Osteoblast (primary cell): Measurements from ENCODE around the gene SLC49A3. TPM values are rescaled to one million over a fixed set of nuclear protein-coding genes. Genes with fewer than 3 reads are reported as not detected.

Experiments used
- DNase-seq: peaks from one replicate; pipeline ENCODE4 v3.0.0; 2011; ENCODE audit warnings: low spot score, mixed read lengths; ENCODE audit not compliant: insufficient read length; ENCODE audit errors: missing footprints
- H2AFZ ChIP-seq: 2 replicates; pipeline ENCODE4 v1.6.0; 2011; ENCODE audit warnings: mild to moderate bottlenecking, low read length
- H3K27ac ChIP-seq: 2 replicates; pipeline ENCODE4 v1.5.1; 2011; ENCODE audit warnings: mild to moderate bottlenecking, low read depth, low read length, moderate library complexity
- H3K27me3 ChIP-seq: 2 replicates; pipeline ENCODE4 v1.6.0; 2012; ENCODE audit warnings: mild to moderate bottlenecking, control low read depth, inconsistent platforms, low read length, moderate library complexity; ENCODE audit not compliant: insufficient read depth
- H3K36me3 ChIP-seq: 2 replicates; pipeline ENCODE4 v1.5.1; 2011; ENCODE audit warnings: mild to moderate bottlenecking, low read length, control low read depth, moderate library complexity; ENCODE audit not compliant: insufficient read depth
- H3K4me1 ChIP-seq: 2 replicates; pipeline ENCODE4 v1.5.1; 2011; ENCODE audit warnings: mild to moderate bottlenecking, low read length, control low read depth, moderate library complexity; ENCODE audit not compliant: insufficient read depth
- H3K4me2 ChIP-seq: 2 replicates; pipeline ENCODE4 v1.6.0; 2011; ENCODE audit warnings: mild to moderate bottlenecking, low read length; ENCODE audit not compliant: insufficient read depth
- H3K4me3 ChIP-seq: fragments of 200-600 bp; sonication (generic); 3 replicates; pipeline ENCODE4 v1.5.1; 2012; ENCODE audit warnings: mild to moderate bottlenecking, low read length, inconsistent platforms; ENCODE audit not compliant: insufficient read depth
- H3K79me2 ChIP-seq: 2 replicates; pipeline ENCODE4 v1.6.0; 2012; ENCODE audit warnings: mild to moderate bottlenecking, low read length, control low read depth, inconsistent platforms; ENCODE audit not compliant: insufficient read depth
- H3K9me3 ChIP-seq: 2 replicates; pipeline ENCODE4 v1.5.1; 2011; ENCODE audit warnings: low read depth, low read length, control low read depth
- H4K20me1 ChIP-seq: 2 replicates; pipeline ENCODE4 v1.6.0; 2012; ENCODE audit warnings: mild to moderate bottlenecking, low read length, control low read depth; ENCODE audit not compliant: insufficient read depth
- total RNA-seq: library from RNA; depleted of rRNA; stranded (reverse); fragments of >200 nt; gene quantifications from 2 replicates; pipeline ENCODE4 v1.2.3, GENCODE V29; 2012
- TF ChIP-seq, protein P1 (sequence below): IDR thresholded peaks from 2 replicates; pipeline ENCODE4 v1.5.1; 2011; ENCODE audit warnings: mild to moderate bottlenecking, low read depth, low read length, moderate library complexity; ENCODE audit errors: extremely low read depth

Gene SLC49A3
- total RNA-seq, 1 donor: 11.6 TPM

GRCh38 chr4:683982-684622 lies 4.8 kb downstream of the SLC49A3 start:
- H4K20me1 ChIP-seq: peaks cover 6% of the 10 kb centered on the region
- no peak overlapping the region for H3K4me3 ChIP-seq
- DNase-seq: peak; percentile 99
- H3K79me2 ChIP-seq: no peaks in the 10 kb centered on the region
- TF ChIP-seq, protein P1, sequence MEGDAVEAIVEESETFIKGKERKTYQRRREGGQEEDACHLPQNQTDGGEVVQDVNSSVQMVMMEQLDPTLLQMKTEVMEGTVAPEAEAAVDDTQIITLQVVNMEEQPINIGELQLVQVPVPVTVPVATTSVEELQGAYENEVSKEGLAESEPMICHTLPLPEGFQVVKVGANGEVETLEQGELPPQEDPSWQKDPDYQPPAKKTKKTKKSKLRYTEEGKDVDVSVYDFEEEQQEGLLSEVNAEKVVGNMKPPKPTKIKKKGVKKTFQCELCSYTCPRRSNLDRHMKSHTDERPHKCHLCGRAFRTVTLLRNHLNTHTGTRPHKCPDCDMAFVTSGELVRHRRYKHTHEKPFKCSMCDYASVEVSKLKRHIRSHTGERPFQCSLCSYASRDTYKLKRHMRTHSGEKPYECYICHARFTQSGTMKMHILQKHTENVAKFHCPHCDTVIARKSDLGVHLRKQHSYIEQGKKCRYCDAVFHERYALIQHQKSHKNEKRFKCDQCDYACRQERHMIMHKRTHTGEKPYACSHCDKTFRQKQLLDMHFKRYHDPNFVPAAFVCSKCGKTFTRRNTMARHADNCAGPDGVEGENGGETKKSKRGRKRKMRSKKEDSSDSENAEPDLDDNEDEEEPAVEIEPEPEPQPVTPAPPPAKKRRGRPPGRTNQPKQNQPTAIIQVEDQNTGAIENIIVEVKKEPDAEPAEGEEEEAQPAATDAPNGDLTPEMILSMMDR: peak; percentile 72
- H3K27me3 ChIP-seq: no peaks in the 10 kb centered on the region
- H3K36me3 ChIP-seq: no peaks in the 10 kb centered on the region
- H2AFZ ChIP-seq: no peak overlapping the region
- H3K27ac ChIP-seq: no peak overlapping the region
- no peak overlapping the region for H3K4me2 ChIP-seq
- H3K9me3 ChIP-seq: no peaks in the 10 kb centered on the region
- H3K4me1 ChIP-seq: peaks cover 32% of the 10 kb centered on the region

DNA sequence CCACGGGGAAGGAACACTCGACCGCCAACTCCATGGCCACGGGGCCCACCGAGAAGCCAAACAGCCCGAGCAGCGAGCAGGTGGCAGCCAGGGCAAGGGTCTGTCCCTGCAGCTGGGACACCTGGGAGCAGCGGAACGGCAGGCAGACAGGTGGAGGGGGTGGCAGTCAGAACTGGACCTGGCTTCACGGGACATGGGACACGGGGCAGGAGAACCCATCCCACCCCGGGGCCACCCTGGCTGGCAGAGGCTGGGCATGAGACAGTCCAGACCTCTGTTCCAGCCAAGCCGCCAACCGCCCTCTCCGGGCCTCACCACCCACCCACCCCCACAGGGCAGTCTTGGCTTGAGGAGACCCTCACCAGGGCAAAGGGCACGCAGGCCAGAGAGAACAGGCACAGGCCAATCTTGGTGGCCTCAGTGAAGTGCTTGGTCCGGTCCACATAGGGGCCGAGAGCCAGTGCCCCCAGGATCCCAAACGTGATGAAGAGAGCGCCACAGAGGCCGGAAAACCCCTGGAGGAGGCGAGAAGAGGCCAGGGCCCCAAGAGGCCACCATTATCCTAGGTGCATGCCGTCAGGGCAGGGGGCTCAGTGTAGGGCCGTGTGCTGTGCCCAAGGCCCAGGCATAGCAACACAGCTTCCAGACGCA lies 5.6 kb downstream of the SLC49A3 start:
- H3K27ac ChIP-seq: no peak overlapping the region
- no peaks in the 10 kb centered on the region for H3K36me3 ChIP-seq
- H3K9me3 ChIP-seq: no peaks in the 10 kb centered on the region
- peaks cover 28% of the 10 kb centered on the region for H3K4me1 ChIP-seq
- H4K20me1 ChIP-seq: peaks cover 7% of the 10 kb centered on the region
- no peak overlapping the region for H2AFZ ChIP-seq
- TF ChIP-seq, protein P1: no peak
- H3K79me2 ChIP-seq: no peaks in the 10 kb centered on the region
- DNase-seq: no peak
- H3K4me2 ChIP-seq: no peak overlapping the region
- H3K4me3 ChIP-seq: no peak overlapping the region
- no peaks in the 10 kb centered on the region for H3K27me3 ChIP-seq

- Histone ChIP-seq H3K9me3 (no peaks in the 10 kb centered on the region), H3K4me3 (no peak overlapping the region), H3K4me1 (peaks cover 20% of the 10 kb centered on the region), H3K4me2 (no peak overlapping the region), H3K79me2 (no peaks in the 10 kb centered on the region), H2AFZ (no peak overlapping the region), H4K20me1 (peaks cover 11% of the 10 kb centered on the region), H3K27me3 (no peaks in the 10 kb centered on the region), H3K36me3 (no peaks in the 10 kb centered on the region), H3K27ac (no peak overlapping the region)
- TF ChIP-seq, protein P1: no peak
- no peak for DNase-seq
Observed at GRCh38 chr4:682490-683172, 6.3 kb downstream of the SLC49A3 start.

GRCh38 chr4:681736-682451 lies 7.1 kb downstream of the SLC49A3 start:
- Histone ChIP-seq H3K4me2 (no peak overlapping the region), H3K4me3 (no peak overlapping the region), H3K4me1 (peaks cover 13% of the 10 kb centered on the region), H3K79me2 (no peaks in the 10 kb centered on the region), H3K9me3 (no peaks in the 10 kb centered on the region), H3K36me3 (no peaks in the 10 kb centered on the region), H4K20me1 (peaks cover 11% of the 10 kb centered on the region), H2AFZ (no peak overlapping the region), H3K27me3 (no peaks in the 10 kb centered on the region), H3K27ac (no peak overlapping the region)
- no peak for DNase-seq
- TF ChIP-seq, protein P1: no peak
